ENCODE results near the gene PDE4B. TPM values are rescaled to one million over a fixed set of nuclear protein-coding genes. Genes with fewer than 3 reads are reported as not detected.

PDE4B gene
- total RNA-seq, 2 donors from 2014 or later = 2.0 to 5.7 TPM

GRCh38 chr1:66303646-66304045 is 511.0 kb downstream of the PDE4B start:
- no peak overlapping the region for H3K9ac ChIP-seq (ENCODE audit: low read depth in 2 of 2, low read length in 2 of 2)
- no peaks in the 10 kb centered on the region for H3K27me3 ChIP-seq
- no peak for DNase-seq
- H3K36me3 ChIP-seq = no peaks in the 10 kb centered on the region
- H3K9me3 ChIP-seq = no peaks in the 10 kb centered on the region
- intact Hi-C loops (cut with DNase I) = no loop called here
- TF ChIP-seq, protein P1, sequence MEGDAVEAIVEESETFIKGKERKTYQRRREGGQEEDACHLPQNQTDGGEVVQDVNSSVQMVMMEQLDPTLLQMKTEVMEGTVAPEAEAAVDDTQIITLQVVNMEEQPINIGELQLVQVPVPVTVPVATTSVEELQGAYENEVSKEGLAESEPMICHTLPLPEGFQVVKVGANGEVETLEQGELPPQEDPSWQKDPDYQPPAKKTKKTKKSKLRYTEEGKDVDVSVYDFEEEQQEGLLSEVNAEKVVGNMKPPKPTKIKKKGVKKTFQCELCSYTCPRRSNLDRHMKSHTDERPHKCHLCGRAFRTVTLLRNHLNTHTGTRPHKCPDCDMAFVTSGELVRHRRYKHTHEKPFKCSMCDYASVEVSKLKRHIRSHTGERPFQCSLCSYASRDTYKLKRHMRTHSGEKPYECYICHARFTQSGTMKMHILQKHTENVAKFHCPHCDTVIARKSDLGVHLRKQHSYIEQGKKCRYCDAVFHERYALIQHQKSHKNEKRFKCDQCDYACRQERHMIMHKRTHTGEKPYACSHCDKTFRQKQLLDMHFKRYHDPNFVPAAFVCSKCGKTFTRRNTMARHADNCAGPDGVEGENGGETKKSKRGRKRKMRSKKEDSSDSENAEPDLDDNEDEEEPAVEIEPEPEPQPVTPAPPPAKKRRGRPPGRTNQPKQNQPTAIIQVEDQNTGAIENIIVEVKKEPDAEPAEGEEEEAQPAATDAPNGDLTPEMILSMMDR (IDR thresholded peaks at IDR 0.05) = no peak
- H3K4me1 ChIP-seq = no peaks in the 10 kb centered on the region
- no peak overlapping the region for H3K4me3 ChIP-seq
- H3K27ac ChIP-seq = no peak overlapping the region

DNA sequence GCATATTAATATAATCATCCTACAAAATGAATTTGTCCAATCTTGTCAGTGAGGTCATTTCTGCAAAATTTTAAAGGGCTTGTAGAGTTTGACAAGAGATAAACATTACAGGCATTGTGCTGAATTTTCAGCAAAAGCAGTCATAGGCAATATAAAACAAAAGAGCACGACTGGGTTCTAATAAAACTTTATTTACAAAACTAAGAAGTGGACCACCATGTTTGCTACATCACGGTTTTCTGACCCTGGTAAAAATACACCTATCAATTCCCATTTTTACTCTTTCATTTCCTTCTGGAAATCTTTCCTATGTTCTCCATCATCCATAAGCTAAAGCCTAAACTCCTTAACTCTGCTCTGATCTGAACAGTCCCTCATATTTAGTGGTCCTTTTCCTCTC is 511.4 kb downstream of the PDE4B start:
- no peak overlapping the region for H3K27ac ChIP-seq
- H3K9ac ChIP-seq (ENCODE audit: low read depth in 2 of 2, low read length in 2 of 2) = no peak overlapping the region
- intact Hi-C loops (cut with DNase I) = no loop called here
- no peaks in the 10 kb centered on the region for H3K36me3 ChIP-seq
- no peaks in the 10 kb centered on the region for H3K4me1 ChIP-seq
- DNase-seq = no peak
- TF ChIP-seq, protein P1 (IDR thresholded peaks at IDR 0.05) = no peak
- H3K9me3 ChIP-seq = no peaks in the 10 kb centered on the region
- H3K4me3 ChIP-seq = no peak overlapping the region
- H3K27me3 ChIP-seq = no peaks in the 10 kb centered on the region

- intact Hi-C loops (cut with DNase I) = no loop called here
- H3K27ac ChIP-seq = no peak overlapping the region
- H3K9ac ChIP-seq (ENCODE audit: low read depth in 2 of 2, low read length in 2 of 2) = no peak overlapping the region
- TF ChIP-seq, protein P1 (IDR thresholded peaks at IDR 0.05) = no peak
- H3K27me3 ChIP-seq = no peaks in the 10 kb centered on the region
- DNase-seq = no peak
- H3K4me1 ChIP-seq = no peaks in the 10 kb centered on the region
- no peak overlapping the region for H3K4me3 ChIP-seq
- no peaks in the 10 kb centered on the region for H3K9me3 ChIP-seq
- H3K36me3 ChIP-seq = no peaks in the 10 kb centered on the region
Observed at GRCh38 chr1:66305927-66306326, 513.2 kb downstream of the PDE4B start.

DNA sequence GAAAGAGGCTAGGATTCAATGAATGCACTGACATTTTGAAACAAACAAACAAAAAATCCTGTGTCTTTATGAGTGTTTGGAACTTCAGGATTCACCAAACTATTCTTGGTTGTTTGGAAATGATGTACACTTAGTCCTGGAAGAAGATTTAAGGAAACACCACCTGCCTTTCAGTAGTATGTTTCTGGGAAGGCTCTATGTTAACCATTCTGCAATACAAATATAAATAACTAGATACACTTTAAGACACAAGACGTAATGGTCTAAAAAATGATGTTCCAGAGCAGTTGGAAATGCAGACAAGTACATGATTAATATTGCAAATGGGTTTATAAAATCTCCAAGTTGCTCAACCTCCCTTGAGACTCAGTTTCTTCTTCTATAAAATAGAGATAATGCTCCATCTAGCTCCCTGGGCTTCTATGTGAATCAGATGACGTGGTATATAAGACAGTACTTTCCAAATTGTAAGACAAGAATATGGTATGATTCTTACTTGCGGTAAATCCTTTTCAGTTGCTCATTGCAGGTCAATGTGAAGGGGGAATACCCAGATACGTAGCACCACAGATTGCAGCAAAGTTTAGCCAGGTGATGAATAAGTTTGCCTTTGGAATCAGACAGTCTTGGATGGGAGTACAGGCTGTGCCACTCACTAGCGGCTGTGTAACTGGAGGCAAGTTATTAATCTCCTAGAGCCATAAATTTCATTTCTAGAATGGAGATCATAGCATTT is 516.5 kb downstream of the PDE4B start:
- intact Hi-C loops (cut with DNase I) = no loop called here
- Histone ChIP-seq H3K27ac (no peak overlapping the region), H3K4me1 (no peaks in the 10 kb centered on the region), H3K4me3 (no peak overlapping the region), H3K9ac (ENCODE audit: low read depth in 2 of 2, low read length in 2 of 2) (no peak overlapping the region), H3K36me3 (no peaks in the 10 kb centered on the region), H3K27me3 (no peaks in the 10 kb centered on the region), H3K9me3 (no peaks in the 10 kb centered on the region)
- no peak for DNase-seq
- TF ChIP-seq, protein P1 (IDR thresholded peaks at IDR 0.05) = no peak

DNA sequence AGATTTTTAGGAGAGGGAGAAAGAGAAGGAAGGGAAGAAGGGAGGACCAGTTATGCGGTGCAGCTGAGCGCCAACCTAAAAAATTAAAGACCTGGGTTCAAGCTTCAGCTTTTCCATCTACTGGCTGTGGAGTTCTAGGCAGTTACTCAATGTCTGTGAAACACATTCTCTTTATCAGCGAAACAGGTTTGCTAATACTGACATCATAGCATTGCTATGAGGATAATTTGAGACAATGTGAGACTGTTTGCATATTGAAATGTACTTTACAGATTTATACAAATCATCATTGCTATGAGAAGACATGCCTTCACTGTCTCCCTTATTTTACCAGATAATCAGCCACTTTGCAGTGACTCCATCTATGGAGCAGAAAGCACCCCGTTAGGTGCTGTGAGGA is 518.4 kb downstream of the PDE4B start:
- Histone ChIP-seq H3K27me3 (no peaks in the 10 kb centered on the region), H3K27ac (no peak overlapping the region), H3K9ac (ENCODE audit: low read depth in 2 of 2, low read length in 2 of 2) (no peak overlapping the region), H3K4me1 (no peaks in the 10 kb centered on the region), H3K9me3 (no peaks in the 10 kb centered on the region), H3K36me3 (no peaks in the 10 kb centered on the region), H3K4me3 (no peak overlapping the region)
- TF ChIP-seq, protein P1 (IDR thresholded peaks at IDR 0.05) = no peak
- no peak for DNase-seq
- intact Hi-C loops (cut with DNase I) = no loop called here

Measured in colonic mucosa (tissue), 4 donors.